GM23338 (cell line): ENCODE data around the gene TNPO3. TPM values are rescaled to one million over a fixed set of nuclear protein-coding genes. Genes with fewer than 3 reads are reported as not detected.

Source experiments
- ATAC-seq: fragments of 200-7000 bp; cut with Tn5 transposase; 3 replicates; pipeline ENCODE4 v1.9.1; 2020
- DNase-seq: peaks from one replicate; pipeline ENCODE4 v3.0.0-alpha.2; 2015; ENCODE audit warnings: low spot score
- H2AFZ ChIP-seq: fragments of 200-600 bp; sonication (generic); 2 replicates; pipeline ENCODE4 v1.8.0; 2016; ENCODE audit warnings: antibody characterized with exemption, mild to moderate bottlenecking, moderate library complexity
- H3F3A ChIP-seq: fragments of 200-600 bp; sonication (generic); replicated peaks from 2 replicates; pipeline ENCODE4 v1.8.0; 2017; ENCODE audit warnings: antibody characterized with exemption, mixed run types, low read depth
- H3K27ac ChIP-seq: fragments of 200-600 bp; sonication (generic); 2 replicates; pipeline ENCODE4 v1.6.1; 2016; ENCODE audit warnings: low read depth
- H3K27me3 ChIP-seq: fragments of 200-600 bp; sonication (generic); 2 replicates; pipeline ENCODE4 v1.8.0; 2016; ENCODE audit warnings: mild to moderate bottlenecking, mixed run types, moderate library complexity; ENCODE audit not compliant: insufficient read depth
- H3K36me3 ChIP-seq: fragments of 200-600 bp; sonication (generic); 2 replicates; pipeline ENCODE4 v1.8.0; 2016; ENCODE audit warnings: mild to moderate bottlenecking; ENCODE audit not compliant: insufficient read depth
- H3K4me1 ChIP-seq: fragments of 200-600 bp; sonication (generic); 2 replicates; pipeline ENCODE4 v1.8.0; 2016; ENCODE audit warnings: mild to moderate bottlenecking, moderate library complexity; ENCODE audit not compliant: insufficient read depth
- H3K4me2 ChIP-seq: fragments of 200-600 bp; sonication (generic); 2 replicates; pipeline ENCODE4 v1.7.1; 2017; ENCODE audit warnings: mixed run types
- H3K4me3 ChIP-seq: fragments of 200-600 bp; sonication (generic); 2 replicates; pipeline ENCODE4 v1.6.1; 2016; ENCODE audit warnings: mixed run types
- H3K79me2 ChIP-seq: fragments of 200-600 bp; sonication (generic); replicated peaks from 2 replicates; pipeline ENCODE4 v1.8.0; 2017; ENCODE audit warnings: mild to moderate bottlenecking; ENCODE audit not compliant: insufficient read depth
- H3K9me2 ChIP-seq: fragments of 200-600 bp; sonication (generic); 2 replicates; pipeline ENCODE4 v1.8.0; 2017; ENCODE audit not compliant: insufficient read depth
- H4K20me1 ChIP-seq: fragments of 200-600 bp; sonication (generic); replicated peaks from 2 replicates; pipeline ENCODE4 v1.8.0; 2017; ENCODE audit warnings: mild to moderate bottlenecking; ENCODE audit not compliant: insufficient read depth
- H3K27ac Mint-ChIP-seq: 2 replicates; pipeline ENCODE4 v1.8.0; 2020; ENCODE audit warnings: inconsistent platforms, mild to moderate bottlenecking, moderate library complexity, mixed read lengths
- H3K27me3 Mint-ChIP-seq: 3 replicates; pipeline ENCODE4 v1.8.0; 2022; ENCODE audit warnings: low read depth, mild to moderate bottlenecking, moderate library complexity, mixed read lengths, inconsistent platforms; ENCODE audit not compliant: insufficient read depth, poor library complexity
- H3K36me3 Mint-ChIP-seq: 3 replicates; pipeline ENCODE4 v1.8.0; 2021; ENCODE audit warnings: low read depth, mild to moderate bottlenecking, inconsistent platforms, moderate library complexity, mixed read lengths
- H3K4me1 Mint-ChIP-seq: 3 replicates; pipeline ENCODE4 v1.8.0; 2020; ENCODE audit warnings: mild to moderate bottlenecking, inconsistent platforms, mixed read lengths
- H3K4me3 Mint-ChIP-seq: 3 replicates; pipeline ENCODE4 v1.8.0; 2021; ENCODE audit warnings: moderate library complexity, mild to moderate bottlenecking, inconsistent platforms, mixed read lengths
- H3K9me3 Mint-ChIP-seq: 3 replicates; pipeline ENCODE4 v1.8.0; 2020; ENCODE audit warnings: moderate library complexity, mild to moderate bottlenecking, inconsistent platforms, mixed read lengths
- CREB1 ChIP-seq: fragments of 250-450 bp; sonication (Bioruptor Pico); IDR thresholded peaks from 2 replicates; pipeline ENCODE4 v1.5.0; 2020; ENCODE audit warnings: low read depth, mild to moderate bottlenecking, moderate library complexity
- CTCF ChIP-seq, 2 experiments: fragments of 200-600 bp in 1 of 2; sonication (generic) in 1 of 2; conservative IDR thresholded peaks; 2 replicates each; pipeline versions ENCODE4 v1.5.1 to v1.6.1; 2016 to 2017; ENCODE audit warnings: antibody characterized with exemption in 2 of 2, low read depth in 2 of 2, mild to moderate bottlenecking in 2 of 2, moderate library complexity in 1 of 2
- EZH2 ChIP-seq: fragments of 200-600 bp; sonication (generic); IDR thresholded peaks from one replicate; pipeline ENCODE4 v1.8.0; 2017; ENCODE audit warnings: antibody characterized with exemption, mild to moderate bottlenecking, low read depth; ENCODE audit not compliant: unreplicated experiment
- EZH2phosphoT487 ChIP-seq: fragments of 200-600 bp; sonication (generic); IDR thresholded peaks from one replicate; pipeline ENCODE4 v1.8.1; 2018; ENCODE audit warnings: antibody characterized with exemption; ENCODE audit not compliant: unreplicated experiment
- JUNB ChIP-seq: IDR thresholded peaks from one replicate; pipeline ENCODE4 v1.6.1; 2016; ENCODE audit warnings: antibody characterized with exemption; ENCODE audit not compliant: unreplicated experiment
- NANOG ChIP-seq: IDR thresholded peaks from 2 replicates; pipeline ENCODE4 v1.6.1; 2016; ENCODE audit warnings: antibody characterized with exemption, borderline replicate concordance
- POLR2AphosphoS5 ChIP-seq: IDR thresholded peaks from 2 replicates; pipeline ENCODE4 v1.6.1; 2016; ENCODE audit warnings: antibody characterized with exemption, low read depth
- REST ChIP-seq: IDR thresholded peaks from one replicate; pipeline ENCODE4 v1.6.1; 2018; ENCODE audit warnings: antibody characterized with exemption; ENCODE audit not compliant: unreplicated experiment
- STAT1 ChIP-seq: IDR thresholded peaks from one replicate; pipeline ENCODE4 v1.6.1; 2016; ENCODE audit warnings: antibody characterized with exemption; ENCODE audit not compliant: unreplicated experiment
- ZNF114 ChIP-seq: fragments of 250-450 bp; sonication (Bioruptor Pico); IDR thresholded peaks from 2 replicates; pipeline ENCODE4 v1.5.0; 2020; ENCODE audit warnings: mild to moderate bottlenecking, moderate library complexity
- ZNF331 ChIP-seq: fragments of 250-450 bp; sonication (Bioruptor Pico); IDR thresholded peaks from 2 replicates; pipeline ENCODE4 v1.5.0; 2020; ENCODE audit warnings: low read depth, mild to moderate bottlenecking, moderate library complexity
- polyA plus RNA-seq: library from polyadenylated mRNA; unstranded; fragments of >200 nt; fragmentation: Nextera tagmentation; extraction: Ambion mirVana; gene quantifications from 2 replicates; pipeline ENCODE4 v1.2.1, GENCODE V29; 2016
- total RNA-seq: library from RNA; depleted of rRNA; stranded (reverse); fragments of >200 nt; shearing (Covaris generic); gene quantifications from 2 replicates; pipeline ENCODE4 v1.2.3, GENCODE V29; 2014
- TF ChIP-seq, protein P1 (sequence below): IDR thresholded peaks from 2 replicates; pipeline ENCODE4 v1.6.1; 2016; ENCODE audit warnings: antibody characterized with exemption
- TF ChIP-seq, protein P2 (sequence below): fragments of 250-450 bp; sonication (Bioruptor Pico); IDR thresholded peaks from 2 replicates; pipeline ENCODE4 v1.5.0; 2020; ENCODE audit warnings: mild to moderate bottlenecking, moderate library complexity

Gene TNPO3
- total and polyA plus RNA-seq, 2 experiments from 2014 or later = 38.2 to 127 TPM

GRCh38 chr7:128945668-128946366 lies 109.1 kb downstream of the TNPO3 start:
- no peak for TF ChIP-seq POLR2AphosphoS5
- TF ChIP-seq NANOG = no peak
- no peak for TF ChIP-seq CREB1 (CRISPR knock-in tag)
- TF ChIP-seq EZH2phosphoT487 = no peak
- TF ChIP-seq JUNB = no peak
- TF ChIP-seq REST = no peak
- TF ChIP-seq ZNF114 (CRISPR knock-in tag) = no peak
- TF ChIP-seq, protein P1, sequence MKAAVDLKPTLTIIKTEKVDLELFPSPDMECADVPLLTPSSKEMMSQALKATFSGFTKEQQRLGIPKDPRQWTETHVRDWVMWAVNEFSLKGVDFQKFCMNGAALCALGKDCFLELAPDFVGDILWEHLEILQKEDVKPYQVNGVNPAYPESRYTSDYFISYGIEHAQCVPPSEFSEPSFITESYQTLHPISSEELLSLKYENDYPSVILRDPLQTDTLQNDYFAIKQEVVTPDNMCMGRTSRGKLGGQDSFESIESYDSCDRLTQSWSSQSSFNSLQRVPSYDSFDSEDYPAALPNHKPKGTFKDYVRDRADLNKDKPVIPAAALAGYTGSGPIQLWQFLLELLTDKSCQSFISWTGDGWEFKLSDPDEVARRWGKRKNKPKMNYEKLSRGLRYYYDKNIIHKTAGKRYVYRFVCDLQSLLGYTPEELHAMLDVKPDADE = no peak
- TF ChIP-seq, protein P2, sequence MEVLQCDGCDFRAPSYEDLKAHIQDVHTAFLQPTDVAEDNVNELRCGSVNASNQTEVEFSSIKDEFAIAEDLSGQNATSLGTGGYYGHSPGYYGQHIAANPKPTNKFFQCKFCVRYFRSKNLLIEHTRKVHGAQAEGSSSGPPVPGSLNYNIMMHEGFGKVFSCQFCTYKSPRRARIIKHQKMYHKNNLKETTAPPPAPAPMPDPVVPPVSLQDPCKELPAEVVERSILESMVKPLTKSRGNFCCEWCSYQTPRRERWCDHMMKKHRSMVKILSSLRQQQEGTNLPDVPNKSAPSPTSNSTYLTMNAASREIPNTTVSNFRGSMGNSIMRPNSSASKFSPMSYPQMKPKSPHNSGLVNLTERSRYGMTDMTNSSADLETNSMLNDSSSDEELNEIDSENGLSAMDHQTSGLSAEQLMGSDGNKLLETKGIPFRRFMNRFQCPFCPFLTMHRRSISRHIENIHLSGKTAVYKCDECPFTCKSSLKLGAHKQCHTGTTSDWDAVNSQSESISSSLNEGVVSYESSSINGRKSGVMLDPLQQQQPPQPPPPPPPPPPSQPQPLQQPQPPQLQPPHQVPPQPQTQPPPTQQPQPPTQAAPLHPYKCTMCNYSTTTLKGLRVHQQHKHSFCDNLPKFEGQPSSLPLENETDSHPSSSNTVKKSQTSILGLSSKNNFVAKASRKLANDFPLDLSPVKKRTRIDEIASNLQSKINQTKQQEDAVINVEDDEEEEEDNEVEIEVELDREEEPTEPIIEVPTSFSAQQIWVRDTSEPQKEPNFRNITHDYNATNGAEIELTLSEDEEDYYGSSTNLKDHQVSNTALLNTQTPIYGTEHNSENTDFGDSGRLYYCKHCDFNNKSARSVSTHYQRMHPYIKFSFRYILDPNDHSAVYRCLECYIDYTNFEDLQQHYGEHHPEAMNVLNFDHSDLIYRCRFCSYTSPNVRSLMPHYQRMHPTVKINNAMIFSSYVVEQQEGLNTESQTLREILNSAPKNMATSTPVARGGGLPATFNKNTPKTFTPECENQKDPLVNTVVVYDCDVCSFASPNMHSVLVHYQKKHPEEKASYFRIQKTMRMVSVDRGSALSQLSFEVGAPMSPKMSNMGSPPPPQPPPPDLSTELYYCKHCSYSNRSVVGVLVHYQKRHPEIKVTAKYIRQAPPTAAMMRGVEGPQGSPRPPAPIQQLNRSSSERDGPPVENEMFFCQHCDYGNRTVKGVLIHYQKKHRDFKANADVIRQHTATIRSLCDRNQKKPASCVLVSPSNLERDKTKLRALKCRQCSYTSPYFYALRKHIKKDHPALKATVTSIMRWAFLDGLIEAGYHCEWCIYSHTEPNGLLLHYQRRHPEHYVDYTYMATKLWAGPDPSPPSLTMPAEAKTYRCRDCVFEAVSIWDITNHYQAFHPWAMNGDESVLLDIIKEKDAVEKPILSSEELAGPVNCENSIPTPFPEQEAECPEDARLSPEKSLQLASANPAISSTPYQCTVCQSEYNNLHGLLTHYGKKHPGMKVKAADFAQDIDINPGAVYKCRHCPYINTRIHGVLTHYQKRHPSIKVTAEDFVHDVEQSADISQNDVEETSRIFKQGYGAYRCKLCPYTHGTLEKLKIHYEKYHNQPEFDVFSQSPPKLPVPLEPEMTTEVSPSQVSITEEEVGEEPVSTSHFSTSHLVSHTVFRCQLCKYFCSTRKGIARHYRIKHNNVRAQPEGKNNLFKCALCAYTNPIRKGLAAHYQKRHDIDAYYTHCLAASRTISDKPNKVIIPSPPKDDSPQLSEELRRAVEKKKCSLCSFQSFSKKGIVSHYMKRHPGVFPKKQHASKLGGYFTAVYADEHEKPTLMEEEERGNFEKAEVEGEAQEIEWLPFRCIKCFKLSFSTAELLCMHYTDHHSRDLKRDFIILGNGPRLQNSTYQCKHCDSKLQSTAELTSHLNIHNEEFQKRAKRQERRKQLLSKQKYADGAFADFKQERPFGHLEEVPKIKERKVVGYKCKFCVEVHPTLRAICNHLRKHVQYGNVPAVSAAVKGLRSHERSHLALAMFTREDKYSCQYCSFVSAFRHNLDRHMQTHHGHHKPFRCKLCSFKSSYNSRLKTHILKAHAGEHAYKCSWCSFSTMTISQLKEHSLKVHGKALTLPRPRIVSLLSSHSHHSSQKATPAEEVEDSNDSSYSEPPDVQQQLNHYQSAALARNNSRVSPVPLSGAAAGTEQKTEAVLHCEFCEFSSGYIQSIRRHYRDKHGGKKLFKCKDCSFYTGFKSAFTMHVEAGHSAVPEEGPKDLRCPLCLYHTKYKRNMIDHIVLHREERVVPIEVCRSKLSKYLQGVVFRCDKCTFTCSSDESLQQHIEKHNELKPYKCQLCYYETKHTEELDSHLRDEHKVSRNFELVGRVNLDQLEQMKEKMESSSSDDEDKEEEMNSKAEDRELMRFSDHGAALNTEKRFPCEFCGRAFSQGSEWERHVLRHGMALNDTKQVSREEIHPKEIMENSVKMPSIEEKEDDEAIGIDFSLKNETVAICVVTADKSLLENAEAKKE = no peak
- TF ChIP-seq EZH2 = no peak
- no peak for TF ChIP-seq CTCF (conservative IDR thresholded peaks at IDR 0.05; ENCODE audit: low read depth in 2 of 2)
- no peak for TF ChIP-seq ZNF331
- TF ChIP-seq STAT1 = no peak
- Histone ChIP-seq H3K27ac (no peak overlapping the region), H3K79me2 (no peaks in the 10 kb centered on the region), H3K27me3 (0 out of 2 replicates have a peak, but pooled peaks cover 3% of the 10 kb centered on the region), H3K4me3 (no peak overlapping the region), H2AFZ (no peak overlapping the region), H3K4me1 (no peaks in the 10 kb centered on the region), H3K4me2 (no peak overlapping the region), H4K20me1 (no peaks in the 10 kb centered on the region), H3K9me2 (no peaks in the 10 kb centered on the region), H3F3A (no peaks in the 10 kb centered on the region), H3K36me3 (no peaks in the 10 kb centered on the region)
- Mint-ChIP-seq H3K4me3 (no peak overlapping the region), H3K4me1 (peaks cover 12% of the 10 kb centered on the region; the same call in 2 of the 3 replicates), H3K27me3 (peaks cover 27% of the 10 kb centered on the region), H3K9me3 (no peaks in the 10 kb centered on the region), H3K27ac (no peak overlapping the region), H3K36me3 (no peaks in the 10 kb centered on the region)
- ATAC-seq (no peak), DNase-seq (no peak)
